PC-3 (cell line): ENCODE measurements around the gene KRT33A.

Source experiments
- EZH2 ChIP-seq: fragments of 300-600 bp; sonication (generic); IDR thresholded peaks from one replicate; pipeline ENCODE4 v1.6.1; 2017; ENCODE audit warnings: antibody characterized with exemption, mild to moderate bottlenecking, low read length; ENCODE audit not compliant: unreplicated experiment
- TF ChIP-seq, protein P1 (sequence below): fragments of 300-600 bp; sonication (generic); conservative IDR thresholded peaks from 2 replicates; pipeline ENCODE4 v1.5.1; 2017; ENCODE audit warnings: antibody characterized with exemption, low read depth, mild to moderate bottlenecking, low read length

DNA sequence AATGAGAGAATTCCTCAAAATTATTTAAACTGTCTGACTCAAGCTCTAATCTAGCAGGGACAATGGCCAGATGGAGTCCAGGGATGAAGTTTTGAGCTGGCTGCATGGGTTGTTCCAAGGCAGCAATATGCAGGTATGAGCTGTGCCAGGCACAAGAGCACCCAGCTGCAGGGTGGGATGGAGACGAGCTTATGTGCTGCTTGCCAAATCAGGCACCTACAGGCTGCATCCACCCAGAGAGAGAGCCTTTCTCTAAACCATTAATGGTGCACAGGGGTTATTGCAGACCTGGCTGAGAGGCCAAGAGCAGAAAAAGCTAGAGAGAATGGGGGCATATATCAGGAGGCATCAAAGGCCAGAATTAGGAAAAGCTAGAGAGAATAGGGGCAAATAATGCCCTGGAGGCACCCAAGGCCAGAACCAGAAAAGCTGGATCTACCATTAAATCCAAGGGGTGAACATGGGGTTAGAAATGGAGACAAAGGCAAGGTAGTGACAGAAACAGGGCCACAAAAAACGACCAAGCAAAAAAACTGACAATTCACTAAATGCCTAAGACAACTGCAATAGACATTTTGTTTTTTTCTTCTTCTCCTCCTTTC is 11.0 kb downstream of the KRT33A start:
- TF ChIP-seq EZH2: no peak
- TF ChIP-seq, protein P1, sequence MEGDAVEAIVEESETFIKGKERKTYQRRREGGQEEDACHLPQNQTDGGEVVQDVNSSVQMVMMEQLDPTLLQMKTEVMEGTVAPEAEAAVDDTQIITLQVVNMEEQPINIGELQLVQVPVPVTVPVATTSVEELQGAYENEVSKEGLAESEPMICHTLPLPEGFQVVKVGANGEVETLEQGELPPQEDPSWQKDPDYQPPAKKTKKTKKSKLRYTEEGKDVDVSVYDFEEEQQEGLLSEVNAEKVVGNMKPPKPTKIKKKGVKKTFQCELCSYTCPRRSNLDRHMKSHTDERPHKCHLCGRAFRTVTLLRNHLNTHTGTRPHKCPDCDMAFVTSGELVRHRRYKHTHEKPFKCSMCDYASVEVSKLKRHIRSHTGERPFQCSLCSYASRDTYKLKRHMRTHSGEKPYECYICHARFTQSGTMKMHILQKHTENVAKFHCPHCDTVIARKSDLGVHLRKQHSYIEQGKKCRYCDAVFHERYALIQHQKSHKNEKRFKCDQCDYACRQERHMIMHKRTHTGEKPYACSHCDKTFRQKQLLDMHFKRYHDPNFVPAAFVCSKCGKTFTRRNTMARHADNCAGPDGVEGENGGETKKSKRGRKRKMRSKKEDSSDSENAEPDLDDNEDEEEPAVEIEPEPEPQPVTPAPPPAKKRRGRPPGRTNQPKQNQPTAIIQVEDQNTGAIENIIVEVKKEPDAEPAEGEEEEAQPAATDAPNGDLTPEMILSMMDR: no peak
